Erythroblast (primary cell): Measurements from ENCODE around the gene FBXL16.

Experiments used
- GATA1 ChIP-seq: IDR thresholded peaks from 2 replicates; pipeline ENCODE4 v1.6.1; 2011; ENCODE audit warnings: low read depth, mild to moderate bottlenecking, control low read depth, low read length, moderate library complexity
- POLR2A ChIP-seq: IDR thresholded peaks from 2 replicates; pipeline ENCODE4 v1.6.1; 2011; ENCODE audit warnings: mild to moderate bottlenecking, low read length

DNA sequence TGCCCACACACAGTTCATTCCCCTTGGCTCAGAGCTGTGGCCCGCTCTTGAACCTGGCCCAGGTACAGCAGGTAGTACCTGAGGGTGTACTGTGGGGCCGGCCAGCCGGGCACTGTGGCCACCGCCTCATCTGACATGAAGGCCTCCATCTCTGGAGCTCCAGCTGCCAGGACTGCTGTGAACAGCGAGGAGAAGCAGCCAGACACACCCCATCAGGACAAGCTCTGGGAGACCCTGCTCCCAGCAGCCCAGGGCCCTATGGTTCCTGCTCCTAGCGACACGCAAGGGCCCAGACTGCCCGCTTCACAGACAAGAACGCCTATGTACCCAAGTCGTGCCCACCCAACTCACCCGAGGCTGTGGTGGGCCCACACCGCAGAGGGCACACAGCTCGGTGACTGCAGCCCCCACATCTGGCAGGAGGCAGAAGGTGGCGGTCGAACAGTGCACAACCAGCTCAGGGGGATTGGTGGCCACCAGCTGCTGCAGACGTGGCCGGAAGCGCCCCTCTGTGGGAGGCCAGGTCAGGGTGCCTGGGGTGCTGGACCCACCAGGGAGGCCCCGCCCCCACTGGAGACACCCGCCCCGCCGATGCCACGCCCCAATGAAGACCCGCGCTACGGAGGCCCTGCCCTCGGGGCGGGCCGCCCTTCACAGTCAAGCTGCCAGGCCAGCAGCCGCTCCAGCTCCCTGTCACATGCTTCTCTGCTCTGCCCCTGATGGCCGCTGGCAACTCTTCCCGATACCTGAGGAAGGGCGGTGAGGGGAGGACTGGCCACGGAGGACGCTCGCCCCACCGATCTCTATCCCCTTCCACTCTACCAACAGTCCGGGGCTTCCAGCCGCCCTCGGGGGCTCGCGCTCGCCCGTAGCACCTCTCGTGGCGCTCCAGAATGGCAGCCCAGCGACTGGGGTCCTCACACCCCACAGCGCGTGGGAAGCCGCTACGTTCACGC is 26.5 kb downstream of the FBXL16 start:
- TF ChIP-seq POLR2A (no peak), GATA1 (no peak)
